Spleen (tissue), 11 donors: Measurements from ENCODE around the gene USB1. TPM values are rescaled to one million over a fixed set of nuclear protein-coding genes. Genes with fewer than 3 reads are reported as not detected.
A peak's percentile ranks its signal among the peaks of the same experiment; 100 is the strongest.

ENCODE experiments used
- DNase-seq: peaks from one replicate; pipeline ENCODE4 v3.0.0-alpha.2; 2020
- H3K27ac ChIP-seq, 8 donors: fragments of 200-600 bp; sonication (generic) in 7 of 8; 1 replicate in 4 of 8; 2 replicates in 4 of 8; pipeline versions ENCODE4 v1.5.0 to v1.8.0; 2016 to 2021; ENCODE audit warnings: inconsistent platforms in 4 of 8, mild to moderate bottlenecking in 4 of 8, moderate library complexity in 1 of 8
- H3K27me3 ChIP-seq, 7 donors: fragments of 200-600 bp; sonication (generic) in 6 of 7; replicated peaks in 1 of 7; 1 replicate in 4 of 7; 2 replicates in 3 of 7; pipeline versions ENCODE4 v1.5.0 to v1.8.0; 2016 to 2021; ENCODE audit warnings: inconsistent platforms in 3 of 7, mild to moderate bottlenecking in 1 of 7
- H3K36me3 ChIP-seq, 6 donors: fragments of 200-600 bp; sonication (generic) in 5 of 6; 1 replicate in 4 of 6; 2 replicates in 2 of 6; pipeline versions ENCODE4 v1.5.0 to v1.8.0; 2016 to 2021; ENCODE audit warnings: inconsistent platforms in 2 of 6
- H3K4me1 ChIP-seq, 6 donors: fragments of 200-600 bp; sonication (generic) in 5 of 6; 1 replicate in 3 of 6; 2 replicates in 3 of 6; pipeline versions ENCODE4 v1.5.0 to v1.8.0; 2016 to 2021; ENCODE audit warnings: inconsistent platforms in 3 of 6
- H3K4me3 ChIP-seq, 8 donors: fragments of 200-600 bp; sonication (generic) in 7 of 8; 1 replicate in 4 of 8; 2 replicates in 4 of 8; pipeline versions ENCODE4 v1.5.0 to v1.8.0; 2016 to 2021; ENCODE audit warnings: inconsistent platforms in 4 of 8, mild to moderate bottlenecking in 4 of 8, moderate library complexity in 2 of 8
- H3K9me3 ChIP-seq, 8 donors: fragments of 200-600 bp; sonication (generic) in 7 of 8; 1 replicate in 4 of 8; 2 replicates in 4 of 8; pipeline versions ENCODE4 v1.5.0 to v1.8.0; 2016 to 2021; ENCODE audit warnings: inconsistent platforms in 4 of 8
- POLR2A ChIP-seq, 3 donors: fragments of 450-650 bp; IDR thresholded peaks; one replicate each; pipeline ENCODE4 v1.5.1; 2017; ENCODE audit warnings: antibody characterized with exemption in 3 of 3, mild to moderate bottlenecking in 1 of 3
- POLR2AphosphoS5 ChIP-seq, 3 donors: sonication (generic); formaldehyde crosslinking; IDR thresholded peaks; one replicate each; pipeline ENCODE4 v1.5.1; 2017; ENCODE audit warnings: antibody characterized with exemption in 3 of 3
- WGBS, 5 donors: extraction: QIAGEN DNeasy Blood & Tissue Kit in 3 of 5; methylation state at CpG; one replicate each; pipeline versions ENCODE4 v1.1.5 to v1.1.7; 2013 to 2018; 5-methylcytosine and 5-hydroxymethylcytosine counted together
- intact Hi-C: fragments of 100-400 bp; cut with DNase I; formaldehyde crosslinking; loops from one replicate; pipeline ENCODE4 v1.15.0; 2023; ENCODE audit warnings: low total_unique reads
- polyA plus RNA-seq, 3 donors: library from polyadenylated mRNA; stranded (reverse); fragments of 200-250 nt; gene quantifications; one replicate each; pipeline ENCODE4 v1.2.1, GENCODE V29; 2013
- total RNA-seq, 7 donors: library from RNA; depleted of rRNA in 3 of 7; stranded (reverse); fragments of >200 nt in 3 of 7; fragmentation: NEBNext Ultra II Directional in 4 of 7; extraction: Animal tissue kit (Norgen Biotek cat#: 25700) in 4 of 7; gene quantifications; one replicate each; pipeline versions ENCODE4 v1.1.0 to v1.2.1, GENCODE V29; 2016 to 2021
- TF ChIP-seq, protein P1 (sequence below), 11 experiments: fragments of 200-600 bp in 7 of 11; fragments of 450-650 bp in 4 of 11; sonication (generic) in 4 of 11; IDR thresholded peaks in 8 of 11; conservative IDR thresholded peaks in 3 of 11; 1 replicate in 7 of 11; 2 replicates in 4 of 11; pipeline versions ENCODE4 v1.4.0 to v1.8.0; 2016 to 2021; ENCODE audit warnings: antibody characterized with exemption in 11 of 11, inconsistent platforms in 4 of 11, mild to moderate bottlenecking in 1 of 11
- donor health status: healthy with polysubstance abuse.
- donor health status: DM: no; HTN: no; CAD: no; lungs with moderate emphysema.
- donor health status: DM: no; HTN: no; CAD: no.
- donor health status: Bipolar disorder and iron deficiency.
- donor health status: healthy.
- donor health status: DM: no; HTN: no; CAD: no.
- donor health status: DM: yes; HTN: yes; CAD: no.

Gene USB1
- total and polyA plus RNA-seq, 10 donors: 17.7 to 78.4 (median 46.9) TPM

DNA sequence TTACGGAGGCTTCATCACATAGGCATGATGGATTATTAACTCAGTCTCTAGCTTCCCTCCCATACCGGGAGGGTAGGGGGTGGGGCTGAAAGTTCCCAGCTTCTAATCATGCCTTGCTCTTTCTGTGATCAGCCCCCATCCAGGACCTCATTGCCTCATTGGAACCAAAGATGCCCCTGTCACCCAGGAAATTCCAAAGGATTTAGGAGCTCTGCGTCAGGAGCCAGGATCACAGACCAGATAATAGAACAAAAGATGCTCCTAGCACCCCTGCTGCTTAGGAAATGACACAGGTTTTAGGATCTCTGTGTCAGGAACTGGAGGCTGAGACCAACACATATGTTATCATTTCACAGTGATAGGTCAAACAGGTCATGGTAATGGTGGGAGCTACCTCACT lies 9.7 kb downstream of the USB1 start:
- peak; percentile 5 for DNase-seq
- TF ChIP-seq, protein P1, sequence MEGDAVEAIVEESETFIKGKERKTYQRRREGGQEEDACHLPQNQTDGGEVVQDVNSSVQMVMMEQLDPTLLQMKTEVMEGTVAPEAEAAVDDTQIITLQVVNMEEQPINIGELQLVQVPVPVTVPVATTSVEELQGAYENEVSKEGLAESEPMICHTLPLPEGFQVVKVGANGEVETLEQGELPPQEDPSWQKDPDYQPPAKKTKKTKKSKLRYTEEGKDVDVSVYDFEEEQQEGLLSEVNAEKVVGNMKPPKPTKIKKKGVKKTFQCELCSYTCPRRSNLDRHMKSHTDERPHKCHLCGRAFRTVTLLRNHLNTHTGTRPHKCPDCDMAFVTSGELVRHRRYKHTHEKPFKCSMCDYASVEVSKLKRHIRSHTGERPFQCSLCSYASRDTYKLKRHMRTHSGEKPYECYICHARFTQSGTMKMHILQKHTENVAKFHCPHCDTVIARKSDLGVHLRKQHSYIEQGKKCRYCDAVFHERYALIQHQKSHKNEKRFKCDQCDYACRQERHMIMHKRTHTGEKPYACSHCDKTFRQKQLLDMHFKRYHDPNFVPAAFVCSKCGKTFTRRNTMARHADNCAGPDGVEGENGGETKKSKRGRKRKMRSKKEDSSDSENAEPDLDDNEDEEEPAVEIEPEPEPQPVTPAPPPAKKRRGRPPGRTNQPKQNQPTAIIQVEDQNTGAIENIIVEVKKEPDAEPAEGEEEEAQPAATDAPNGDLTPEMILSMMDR (IDR thresholded peaks at IDR 0.05 in 8 of 11, conservative IDR thresholded peaks at IDR 0.05 in 3 of 11): no peak
- H3K27ac ChIP-seq: no peak overlapping the region
- intact Hi-C loops: no loop called here
- peaks cover 0 to 2% (median 0%) of the 10 kb centered on the region in 6 donors for H3K4me1 ChIP-seq
- no peak overlapping the region for H3K4me3 ChIP-seq
- no peaks in the 10 kb centered on the region for H3K27me3 ChIP-seq
- H3K36me3 ChIP-seq: peaks cover 2 to 96% (median 44%) of the 10 kb centered on the region in 6 donors
- 79 to 89% (median 87%) methylated on average over 3 of the region's 3 CpGs for WGBS, 5 donors
- peaks cover 0 to 5% (median 2%) of the 10 kb centered on the region in 8 donors for H3K9me3 ChIP-seq

DNA sequence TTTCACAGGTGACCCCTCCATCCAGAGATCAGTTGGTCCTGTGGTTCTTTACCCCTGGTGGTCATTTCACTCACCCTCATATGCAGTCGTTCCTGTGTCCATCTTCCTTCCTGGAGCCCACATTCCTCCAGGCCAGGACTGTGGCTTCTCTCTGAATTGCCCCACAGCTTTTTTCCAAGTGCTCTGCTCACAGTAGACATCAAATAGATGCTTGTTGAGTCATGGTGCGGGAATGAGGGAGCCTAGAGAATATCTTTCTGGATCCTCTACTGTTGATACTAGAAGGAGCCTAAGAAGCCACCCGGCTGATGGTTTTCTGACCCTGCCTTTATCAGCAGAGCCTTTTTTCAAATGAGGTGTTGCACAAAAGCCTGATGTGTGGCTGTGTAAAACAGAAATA lies 10.4 kb downstream of the USB1 start:
- Histone ChIP-seq H3K36me3 (peaks cover 2 to 96% (median 39%) of the 10 kb centered on the region in 6 donors), H3K27ac (no peak overlapping the region), H3K4me1 (no peaks in the 10 kb centered on the region), H3K4me3 (no peak overlapping the region), H3K9me3 (peaks cover 0 to under 1% (median under 1%) of the 10 kb centered on the region in 8 donors), H3K27me3 (no peaks in the 10 kb centered on the region)
- no peak for DNase-seq
- intact Hi-C loops: no loop called here
- 84 to 91% (median 88%) methylated on average over 3 of the region's 3 CpGs for WGBS, 5 donors
- TF ChIP-seq, protein P1 (IDR thresholded peaks at IDR 0.05 in 8 of 11, conservative IDR thresholded peaks at IDR 0.05 in 3 of 11): no peak
- TF ChIP-seq POLR2AphosphoS5 (IDR thresholded peaks at IDR 0.05) (no peak), POLR2A (IDR thresholded peaks at IDR 0.05) (no peak)

DNA sequence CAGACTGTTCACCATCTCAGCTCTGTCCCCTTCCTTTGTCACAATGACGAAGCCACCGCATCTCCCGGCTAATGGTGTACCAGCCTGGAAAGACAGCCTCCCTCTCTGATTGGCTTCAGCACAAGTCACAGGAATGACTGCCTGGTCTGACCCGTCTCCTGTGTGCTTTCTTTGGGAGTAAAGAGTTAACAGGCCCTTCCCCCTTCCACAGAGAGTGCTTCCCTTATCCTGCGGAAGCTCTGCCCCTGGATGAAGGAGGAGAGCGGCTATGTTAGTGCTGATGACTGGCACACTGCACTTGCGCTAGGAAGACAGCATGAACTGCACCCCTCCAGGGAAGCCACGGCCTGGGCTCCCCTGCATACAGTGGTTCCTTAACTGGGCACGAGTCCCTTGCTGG lies 11.3 kb downstream of the USB1 start:
- H3K9me3 ChIP-seq: no peaks in the 10 kb centered on the region
- DNase-seq: peak; percentile 66
- WGBS, 5 donors: 68 to 79% (median 73%) methylated on average over 6 to 9 of the region's 9 CpGs

DNA sequence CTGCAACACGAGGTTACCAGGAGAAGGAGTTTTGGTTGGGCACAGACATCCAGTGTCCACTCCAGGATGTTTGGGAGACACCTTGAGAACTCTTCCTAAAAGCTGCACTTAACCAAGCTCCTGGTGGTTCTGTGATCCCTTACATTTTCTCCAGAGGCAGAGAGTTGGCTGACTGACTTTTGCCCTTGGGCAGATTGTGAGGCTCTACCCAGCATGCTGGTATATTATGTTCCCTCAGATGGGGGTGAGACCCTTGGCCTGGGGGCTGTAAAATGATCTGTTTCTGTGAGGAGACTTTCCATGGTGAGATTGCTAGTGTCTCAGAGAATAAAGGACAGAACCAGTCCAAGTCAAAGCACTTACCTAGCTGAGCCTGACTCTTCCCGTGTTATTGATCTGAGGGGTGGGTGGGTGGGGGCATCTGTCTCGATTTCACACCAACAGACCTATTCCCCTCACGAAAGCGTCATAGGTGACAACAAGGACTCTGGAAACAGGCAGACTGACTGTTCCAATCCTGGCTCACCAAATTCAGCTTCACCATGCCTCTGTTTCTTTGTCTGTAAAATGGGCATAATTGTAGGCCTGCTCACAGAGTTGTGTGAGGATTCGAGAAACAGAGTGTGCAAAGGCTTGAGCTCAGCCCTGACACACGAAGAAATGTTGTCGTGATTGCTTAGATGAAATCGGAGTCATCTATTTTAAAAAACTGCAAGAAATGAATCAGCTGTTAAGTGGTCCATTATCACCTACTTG lies 12.2 kb downstream of the USB1 start:
- WGBS, 5 donors: 87 to 95% (median 94%) methylated on average over 8 to 9 of the region's 9 CpGs
- no peak for DNase-seq
- intact Hi-C loops: no loop called here
- no peaks in the 10 kb centered on the region for H3K9me3 ChIP-seq
- peaks cover 2 to 100% (median 51%) of the 10 kb centered on the region in 6 donors for H3K36me3 ChIP-seq
- no peak for TF ChIP-seq POLR2AphosphoS5 (IDR thresholded peaks at IDR 0.05)
- TF ChIP-seq, protein P1 (IDR thresholded peaks at IDR 0.05 in 8 of 11, conservative IDR thresholded peaks at IDR 0.05 in 3 of 11): no peak
- no peak for TF ChIP-seq POLR2A (IDR thresholded peaks at IDR 0.05)
- H3K4me3 ChIP-seq: no peak overlapping the region
- no peaks in the 10 kb centered on the region for H3K27me3 ChIP-seq
- no peak overlapping the region for H3K27ac ChIP-seq
- no peaks in the 10 kb centered on the region for H3K4me1 ChIP-seq

More for the DNA sequence above, 11.3 kb downstream of the USB1 start:
- peaks cover 2 to 96% (median 43%) of the 10 kb centered on the region in 6 donors for H3K36me3 ChIP-seq
- H3K27me3 ChIP-seq: no peaks in the 10 kb centered on the region
- no peak overlapping the region for H3K27ac ChIP-seq
- H3K4me1 ChIP-seq: no peaks in the 10 kb centered on the region
- no peak overlapping the region for H3K4me3 ChIP-seq
- intact Hi-C loops: no loop called here
- TF ChIP-seq POLR2AphosphoS5 (IDR thresholded peaks at IDR 0.05) (no peak), POLR2A (IDR thresholded peaks at IDR 0.05) (no peak)
- TF ChIP-seq, protein P1 (IDR thresholded peaks at IDR 0.05 in 8 of 11, conservative IDR thresholded peaks at IDR 0.05 in 3 of 11): no peak
